ENCODE results near the gene SLC50A1. TPM values are rescaled to one million over a fixed set of nuclear protein-coding genes. Genes with fewer than 3 reads are reported as not detected.

Gene SLC50A1
- total and polyA plus RNA-seq, 4 donors: 12.7 to 23.3 (median 18.2) TPM

GRCh38 chr1:155122308-155122707, 13.3 kb upstream of the SLC50A1 start:
- Histone ChIP-seq H3K9ac (ENCODE audit: low read depth in 1 of 2, low read length in 2 of 2) (no peak overlapping the region), H3K4me1 (ENCODE audit: control insufficient read depth in 4 of 4, insufficient read depth in 4 of 4, low read length in 3 of 4) (peaks cover 3 to 20% (median 10%) of the 10 kb centered on the region in 4 donors), H3K4me3 (ENCODE audit: low read depth in 1 of 3, low read length in 3 of 3) (no peak overlapping the region), H3K9me3 (ENCODE audit: control insufficient read depth in 4 of 4, low read length in 3 of 4) (no peaks in the 10 kb centered on the region), H3K27me3 (ENCODE audit: control insufficient read depth in 4 of 4, insufficient read depth in 4 of 4, low read length in 3 of 4) (no peaks in the 10 kb centered on the region), H3K27ac (ENCODE audit: low read depth in 1 of 2, low read length in 2 of 2) (no peak overlapping the region), H3K36me3 (ENCODE audit: control insufficient read depth in 4 of 4, insufficient read depth in 3 of 4, low read depth in 1 of 4, low read length in 3 of 4) (no peaks in the 10 kb centered on the region)
- no peak for TF ChIP-seq REST (IDR thresholded peaks at IDR 0.05)
- no peak for DNase-seq (ENCODE audit: low spot score)
- 89% methylated on average over 2 of the region's 2 CpGs for WGBS

GRCh38 chr1:155123801-155124200, 11.9 kb upstream of the SLC50A1 start:
- TF ChIP-seq NR2F2 (IDR thresholded peaks at IDR 0.05): no peak
- no peak for TF ChIP-seq RXRA (IDR thresholded peaks at IDR 0.05)
- no peak for TF ChIP-seq HNF4A (conservative IDR thresholded peaks at IDR 0.05)
- TF ChIP-seq HNF4G (IDR thresholded peaks at IDR 0.05): no peak
- TF ChIP-seq RAD21 (IDR thresholded peaks at IDR 0.05): no peak
- TF ChIP-seq FOXA1 (IDR thresholded peaks at IDR 0.05): no peak
- no peak for TF ChIP-seq TAF1 (conservative IDR thresholded peaks at IDR 0.05)
- H3K27ac ChIP-seq (ENCODE audit: low read depth in 1 of 2, low read length in 2 of 2): peak overlapping the region; percentile 99 to 100
- DNase-seq (ENCODE audit: low spot score): no peak
- WGBS: 65% methylated on average over 4 of the region's 4 CpGs
- H3K27me3 ChIP-seq (ENCODE audit: control insufficient read depth in 4 of 4, insufficient read depth in 4 of 4, low read length in 3 of 4): no peaks in the 10 kb centered on the region
- H3K9ac ChIP-seq (ENCODE audit: low read depth in 1 of 2, low read length in 2 of 2): peak overlapping the region in 1 of 2 donors; percentile 43
- no peaks in the 10 kb centered on the region for H3K36me3 ChIP-seq (ENCODE audit: control insufficient read depth in 4 of 4, insufficient read depth in 3 of 4, low read depth in 1 of 4, low read length in 3 of 4)
- peaks cover 3 to 20% (median 13%) of the 10 kb centered on the region in 4 donors for H3K4me1 ChIP-seq (ENCODE audit: control insufficient read depth in 4 of 4, insufficient read depth in 4 of 4, low read length in 3 of 4)
- H3K4me3 ChIP-seq (ENCODE audit: low read depth in 1 of 3, low read length in 3 of 3): no peak overlapping the region
- no peaks in the 10 kb centered on the region for H3K9me3 ChIP-seq (ENCODE audit: control insufficient read depth in 4 of 4, low read length in 3 of 4)

GRCh38 chr1:155124503-155125463, 10.9 kb upstream of the SLC50A1 start:
- 38% methylated on average over 16 of the region's 16 CpGs for WGBS
- Histone ChIP-seq H3K36me3 (ENCODE audit: control insufficient read depth in 4 of 4, insufficient read depth in 3 of 4, low read depth in 1 of 4, low read length in 3 of 4) (peaks cover 0 to 5% (median 0%) of the 10 kb centered on the region in 4 donors), H3K27me3 (ENCODE audit: control insufficient read depth in 4 of 4, insufficient read depth in 4 of 4, low read length in 3 of 4) (no peaks in the 10 kb centered on the region), H3K4me3 (ENCODE audit: low read depth in 1 of 3, low read length in 3 of 3) (peak overlapping the region; percentile 2 to 32 (median 5)), H3K27ac (ENCODE audit: low read depth in 1 of 2, low read length in 2 of 2) (peak overlapping the region; percentile 99 to 100), H3K9ac (ENCODE audit: low read depth in 1 of 2, low read length in 2 of 2) (peak overlapping the region; percentile 74 to 96), H3K4me1 (ENCODE audit: control insufficient read depth in 4 of 4, insufficient read depth in 4 of 4, low read length in 3 of 4) (peaks cover 3 to 20% (median 13%) of the 10 kb centered on the region in 4 donors), H3K9me3 (ENCODE audit: control insufficient read depth in 4 of 4, low read length in 3 of 4) (no peaks in the 10 kb centered on the region)
- no peak for DNase-seq (ENCODE audit: low spot score)
- TF ChIP-seq HNF4A (conservative IDR thresholded peaks at IDR 0.05) (peak; percentile 62 to 69), CTCF (IDR thresholded peaks at IDR 0.05; ENCODE audit: low read depth, low read length, missing input control) (no peak), RXRA (IDR thresholded peaks at IDR 0.05) (peak; percentile 91 to 96), JUND (IDR thresholded peaks at IDR 0.05) (no peak), YY1 (IDR thresholded peaks at IDR 0.05) (peak; percentile 64), GABPA (IDR thresholded peaks at IDR 0.05 in 1 of 2, conservative IDR thresholded peaks at IDR 0.05 in 1 of 2) (no peak), FOXA2 (IDR thresholded peaks at IDR 0.05) (no peak), ZBTB33 (IDR thresholded peaks at IDR 0.05) (no peak), EGR1 (IDR thresholded peaks at IDR 0.05; ENCODE audit: low read depth in 2 of 2) (no peak), FOXA1 (IDR thresholded peaks at IDR 0.05) (no peak), MAX (IDR thresholded peaks at IDR 0.05) (peak; percentile 42), SP1 (IDR thresholded peaks at IDR 0.05) (peak; percentile 87), NR2F2 (IDR thresholded peaks at IDR 0.05) (peak; percentile 63), RAD21 (IDR thresholded peaks at IDR 0.05) (peak in 1 of 2 donors; percentile 62), HNF4G (IDR thresholded peaks at IDR 0.05) (no peak), TAF1 (conservative IDR thresholded peaks at IDR 0.05) (peak; percentile 71)

Measured in liver (tissue), 9 donors.